Trophoblast cell (in vitro differentiated cells and primary cell): ENCODE results near the gene SOX6.

Source experiments
- DNase-seq, 2 donors: peaks; one replicate each; pipeline ENCODE4 v3.0.0-alpha.2; 2016
- H2AFZ ChIP-seq: 2 replicates; pipeline ENCODE4 v1.6.1; 2013; ENCODE audit warnings: low read length, moderate library complexity, mild to moderate bottlenecking; ENCODE audit not compliant: insufficient read depth, poor library complexity
- H2AK5ac ChIP-seq: 2 replicates; pipeline ENCODE4 v1.6.1; 2013; ENCODE audit warnings: mild to moderate bottlenecking, low read length
- H2BK120ac ChIP-seq: 2 replicates; pipeline ENCODE4 v1.6.1; 2013; ENCODE audit warnings: low read length, mild to moderate bottlenecking, moderate library complexity; ENCODE audit not compliant: insufficient read depth, poor library complexity
- H2BK12ac ChIP-seq: 2 replicates; pipeline ENCODE4 v1.6.1; 2013; ENCODE audit warnings: mild to moderate bottlenecking, low read length, moderate library complexity
- H2BK5ac ChIP-seq: 2 replicates; pipeline ENCODE4 v1.6.1; 2013; ENCODE audit warnings: low read length, low read depth, moderate library complexity, mild to moderate bottlenecking; ENCODE audit not compliant: poor library complexity
- H3K14ac ChIP-seq: 2 replicates; pipeline ENCODE4 v1.6.1; 2013; ENCODE audit warnings: mild to moderate bottlenecking, low read length
- H3K18ac ChIP-seq: 2 replicates; pipeline ENCODE4 v1.6.1; 2013; ENCODE audit warnings: mild to moderate bottlenecking, low read length
- H3K23ac ChIP-seq: 2 replicates; pipeline ENCODE4 v1.6.1; 2013; ENCODE audit warnings: low read length
- H3K27ac ChIP-seq: 2 replicates; pipeline ENCODE4 v1.5.1; 2013; ENCODE audit warnings: low read depth, mild to moderate bottlenecking, inconsistent platforms, low read length, moderate library complexity
- H3K27me3 ChIP-seq: 2 replicates; pipeline ENCODE4 v1.6.1; 2013; ENCODE audit warnings: inconsistent platforms, mild to moderate bottlenecking, low read length, moderate library complexity; ENCODE audit not compliant: insufficient read depth
- H3K36me3 ChIP-seq, 2 experiments: 1 replicate in 1 of 2; 2 replicates in 1 of 2; pipeline ENCODE4 v1.6.1; 2013; ENCODE audit warnings: low read length in 2 of 2, mild to moderate bottlenecking in 2 of 2, moderate library complexity in 1 of 2; ENCODE audit not compliant: insufficient read depth in 2 of 2, control insufficient read depth in 1 of 2
- H3K4ac ChIP-seq: 2 replicates; pipeline ENCODE4 v1.6.1; 2013; ENCODE audit warnings: low read depth, mild to moderate bottlenecking, low read length, moderate library complexity
- H3K4me1 ChIP-seq, 2 experiments: 1 replicate in 1 of 2; 2 replicates in 1 of 2; pipeline ENCODE4 v1.6.1; 2013; ENCODE audit warnings: low read length in 2 of 2, mild to moderate bottlenecking in 2 of 2, moderate library complexity in 1 of 2; ENCODE audit not compliant: insufficient read depth in 2 of 2, control insufficient read depth in 1 of 2
- H3K4me2 ChIP-seq: 2 replicates; pipeline ENCODE4 v1.6.1; 2013; ENCODE audit warnings: inconsistent platforms, mild to moderate bottlenecking, low read length, moderate library complexity
- H3K4me3 ChIP-seq: 2 replicates; pipeline ENCODE4 v1.5.1; 2013; ENCODE audit warnings: mild to moderate bottlenecking, low read depth, low read length, inconsistent platforms
- H3K79me1 ChIP-seq: one replicate; pipeline ENCODE4 v1.6.1; 2013; ENCODE audit warnings: low read length
- H3K79me2 ChIP-seq: 2 replicates; pipeline ENCODE4 v1.6.1; 2013; ENCODE audit warnings: low read length, mild to moderate bottlenecking; ENCODE audit not compliant: control insufficient read depth, insufficient read depth, poor library complexity
- H3K9ac ChIP-seq: 2 replicates; pipeline ENCODE4 v1.6.1; 2013; ENCODE audit warnings: mild to moderate bottlenecking, low read length
- H3K9me3 ChIP-seq: 2 replicates; pipeline ENCODE4 v1.6.1; 2013; ENCODE audit warnings: low read depth, mild to moderate bottlenecking, control low read depth, inconsistent platforms, low read length; ENCODE audit not compliant: insufficient read depth
- H4K12ac ChIP-seq: 2 replicates; pipeline ENCODE4 v1.6.1; 2013; ENCODE audit warnings: low read depth, mild to moderate bottlenecking, low read length, moderate library complexity
- H4K8ac ChIP-seq: 2 replicates; pipeline ENCODE4 v1.6.1; 2013; ENCODE audit warnings: low read depth, mild to moderate bottlenecking, low read length, moderate library complexity
- H4K91ac ChIP-seq: one replicate; pipeline ENCODE4 v1.6.1; 2013; ENCODE audit warnings: low read depth, mild to moderate bottlenecking, low read length, moderate library complexity
- WGBS: extraction: QIAGEN DNeasy Blood & Tissue Kit; methylation state at CpG from one replicate; pipeline ENCODE4 v1.1.7; 2013; ENCODE audit warnings: missing lambda C conversion rate; ENCODE audit not compliant: insufficient read length, insufficient coverage; ENCODE audit errors: extremely low coverage; 5-methylcytosine and 5-hydroxymethylcytosine counted together

The SOX6 gene

DNA sequence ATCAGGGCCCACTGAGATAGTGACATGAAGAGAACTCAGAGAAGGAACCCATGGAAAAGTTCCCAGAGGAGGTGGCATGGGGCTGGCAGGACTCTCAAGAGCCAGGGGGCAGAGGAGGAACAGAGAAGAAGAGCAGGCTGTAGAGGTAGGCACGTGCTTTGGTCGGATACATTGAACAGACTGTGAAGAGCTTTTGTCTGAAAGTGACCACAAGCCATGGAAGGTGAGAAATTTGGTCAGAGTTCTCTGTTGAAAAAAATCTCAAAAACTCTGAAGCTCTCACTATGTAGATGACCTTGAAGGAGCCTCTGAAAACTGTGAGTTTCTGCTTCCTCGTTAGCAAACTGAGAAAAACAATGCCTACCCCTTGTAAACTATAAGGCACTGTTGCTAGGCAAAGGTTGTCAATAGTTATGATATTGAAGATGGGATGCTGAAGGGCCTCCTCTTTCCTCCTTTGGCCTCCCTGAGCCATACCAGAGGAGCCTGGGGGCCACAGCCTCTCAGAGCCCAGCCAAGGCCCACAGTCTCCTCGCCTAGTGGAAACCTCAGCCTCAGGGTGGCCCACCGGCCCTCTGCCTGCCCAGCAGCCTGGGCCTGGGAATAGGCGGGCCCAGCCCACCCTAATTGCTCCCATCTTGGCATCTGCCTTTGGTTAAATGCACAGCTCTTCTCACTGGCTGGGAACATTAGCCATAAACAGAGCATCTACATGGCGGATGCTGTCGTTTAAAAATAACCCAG, 415.7 kb downstream of the SOX6 start:
- H2BK5ac ChIP-seq, result no peak overlapping the region
- no peak overlapping the region for H4K12ac ChIP-seq
- H2AFZ ChIP-seq, result no peak overlapping the region
- no peak overlapping the region for H3K4ac ChIP-seq
- no peak overlapping the region for H3K18ac ChIP-seq
- DNase-seq, result no peak
- H3K79me1 ChIP-seq, result no peaks in the 10 kb centered on the region
- no CpG with 5 or more reads among the region's 8 CpGs for WGBS
- H3K9me3 ChIP-seq, result peaks cover 3% of the 10 kb centered on the region
- no peak overlapping the region for H2BK120ac ChIP-seq
- no peak overlapping the region for H3K23ac ChIP-seq
- no peaks in the 10 kb centered on the region for H3K27me3 ChIP-seq
- no peak overlapping the region for H3K14ac ChIP-seq
- H3K27ac ChIP-seq, result no peak overlapping the region
- H3K79me2 ChIP-seq, result no peaks in the 10 kb centered on the region
- peak overlapping the region; percentile 23 for H3K4me3 ChIP-seq
- no peaks in the 10 kb centered on the region for H3K36me3 ChIP-seq
- no peak overlapping the region for H4K8ac ChIP-seq
- H3K4me2 ChIP-seq, result no peak overlapping the region
- no peak overlapping the region for H2BK12ac ChIP-seq
- H3K4me1 ChIP-seq, result peaks cover 0 to 3% of the 10 kb centered on the region in 2 experiments
- H3K9ac ChIP-seq, result no peak overlapping the region
- H4K91ac ChIP-seq, result no peak overlapping the region
- H2AK5ac ChIP-seq, result no peak overlapping the region

DNA sequence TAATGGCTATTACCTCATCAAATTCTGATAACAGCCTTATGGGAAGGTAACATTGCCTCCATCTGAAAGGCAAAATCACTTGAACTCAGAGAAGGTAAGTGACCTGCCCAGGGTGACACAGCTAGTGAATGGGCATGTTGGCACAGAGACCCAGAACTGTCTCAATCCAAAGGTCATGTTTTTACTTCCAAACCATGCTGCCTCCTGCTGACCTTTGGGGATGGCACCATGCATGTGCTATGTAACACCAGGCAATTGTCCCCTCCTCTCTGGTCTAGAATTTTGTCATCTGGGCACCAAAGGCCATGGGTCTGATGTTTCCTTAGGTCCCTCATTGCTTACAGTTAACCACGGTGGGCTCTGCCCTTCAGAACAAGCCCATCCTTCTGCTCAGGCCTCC, 417.4 kb downstream of the SOX6 start:
- no peak overlapping the region for H4K12ac ChIP-seq
- H3K79me2 ChIP-seq, result no peaks in the 10 kb centered on the region
- H3K14ac ChIP-seq, result no peak overlapping the region
- no peak overlapping the region for H3K27ac ChIP-seq
- no peak overlapping the region for H3K4me2 ChIP-seq
- H3K18ac ChIP-seq, result no peak overlapping the region
- peaks cover 2% of the 10 kb centered on the region for H3K9me3 ChIP-seq
- no peak overlapping the region for H2BK12ac ChIP-seq
- no peak overlapping the region for H2BK5ac ChIP-seq
- no peaks in the 10 kb centered on the region for H3K79me1 ChIP-seq
- H3K23ac ChIP-seq, result no peak overlapping the region
- WGBS, result no CpG with 5 or more reads among the region's 1 CpG
- H3K4me3 ChIP-seq, result no peak overlapping the region
- no peaks in the 10 kb centered on the region for H3K27me3 ChIP-seq
- DNase-seq, result no peak
- H4K8ac ChIP-seq, result no peak overlapping the region
- no peak overlapping the region for H2AFZ ChIP-seq
- H4K91ac ChIP-seq, result no peak overlapping the region
- H3K9ac ChIP-seq, result no peak overlapping the region
- no peak overlapping the region for H2BK120ac ChIP-seq
- no peak overlapping the region for H2AK5ac ChIP-seq
- peaks cover 0 to 3% of the 10 kb centered on the region in 2 experiments for H3K4me1 ChIP-seq
- no peak overlapping the region for H3K4ac ChIP-seq
- no peaks in the 10 kb centered on the region for H3K36me3 ChIP-seq

DNA sequence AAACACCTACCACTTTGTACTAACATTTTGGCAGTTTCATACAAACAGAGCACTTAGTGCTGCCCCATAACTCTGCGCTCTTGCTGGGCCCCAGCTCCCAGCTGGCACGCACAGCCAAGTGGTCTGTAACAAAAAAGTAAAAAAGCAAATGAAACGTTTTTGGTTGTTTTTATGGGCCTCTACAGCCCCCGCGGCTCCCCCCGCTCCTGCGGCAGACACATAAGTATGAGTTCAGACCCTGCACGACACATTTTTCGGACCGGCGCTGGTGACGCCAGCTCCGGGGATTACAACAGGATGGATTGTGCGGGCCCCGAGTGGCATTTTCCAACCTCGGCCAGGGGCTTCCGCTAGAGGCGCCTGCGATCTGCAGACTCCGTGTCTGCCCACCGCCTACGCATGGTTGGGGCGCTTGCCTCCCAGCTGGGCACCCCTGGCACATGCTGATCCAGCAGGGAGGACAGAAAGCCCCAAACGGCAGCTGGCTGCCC, 418.2 kb downstream of the SOX6 start:
- H3K4me3 ChIP-seq, result no peak overlapping the region
- H3K36me3 ChIP-seq, result no peaks in the 10 kb centered on the region
- H3K9me3 ChIP-seq, result peaks cover 2% of the 10 kb centered on the region
- H4K91ac ChIP-seq, result no peak overlapping the region
- peaks cover 0 to 3% of the 10 kb centered on the region in 2 experiments for H3K4me1 ChIP-seq
- H4K8ac ChIP-seq, result no peak overlapping the region
- H4K12ac ChIP-seq, result no peak overlapping the region
- no peaks in the 10 kb centered on the region for H3K79me2 ChIP-seq
- no peak overlapping the region for H2AFZ ChIP-seq
- WGBS, result no CpG with 5 or more reads among the region's 24 CpGs
- no peak overlapping the region for H3K4me2 ChIP-seq
- H3K14ac ChIP-seq, result no peak overlapping the region
- no peak overlapping the region for H3K9ac ChIP-seq
- no peak overlapping the region for H2BK120ac ChIP-seq
- H2AK5ac ChIP-seq, result no peak overlapping the region
- no peak overlapping the region for H3K4ac ChIP-seq
- H3K79me1 ChIP-seq, result no peaks in the 10 kb centered on the region
- no peak overlapping the region for H3K27ac ChIP-seq
- no peak for DNase-seq
- no peak overlapping the region for H2BK12ac ChIP-seq
- no peak overlapping the region for H2BK5ac ChIP-seq
- no peak overlapping the region for H3K23ac ChIP-seq
- H3K27me3 ChIP-seq, result no peaks in the 10 kb centered on the region
- H3K18ac ChIP-seq, result no peak overlapping the region

DNA sequence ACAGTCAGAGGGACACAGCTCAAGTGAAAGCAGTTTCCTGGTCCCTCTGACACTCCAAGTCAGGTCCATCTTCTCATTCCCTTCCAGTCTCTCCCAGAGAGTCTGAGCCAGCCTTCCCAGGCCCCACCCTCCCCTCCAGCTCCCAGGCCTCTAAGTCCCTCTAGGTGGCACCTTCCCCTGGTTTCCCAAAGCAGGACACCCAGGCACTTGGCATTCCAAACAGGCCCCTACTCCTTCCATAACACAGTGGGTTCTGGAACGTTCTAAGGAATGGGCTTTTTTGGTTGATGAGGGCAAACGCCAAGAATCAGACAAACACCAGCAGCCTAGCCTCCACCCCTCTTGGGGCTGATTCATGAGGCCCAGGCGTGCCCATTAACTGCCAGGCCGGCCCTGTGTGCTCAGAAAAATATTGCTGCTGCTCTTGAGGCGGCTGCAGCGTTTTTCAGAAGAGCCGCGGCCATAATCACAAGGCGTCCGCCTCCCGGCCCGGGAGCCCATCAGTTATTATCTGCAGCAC, 418.7 kb downstream of the SOX6 start:
- Histone ChIP-seq H2AFZ (no peak overlapping the region), H3K4me3 (no peak overlapping the region), H3K18ac (no peak overlapping the region), H4K8ac (no peak overlapping the region), H3K9me3 (no peaks in the 10 kb centered on the region), H2BK12ac (no peak overlapping the region), H3K79me2 (no peaks in the 10 kb centered on the region), H3K36me3 (no peaks in the 10 kb centered on the region), H3K27ac (no peak overlapping the region), H3K4me1 (peaks cover 0 to 3% of the 10 kb centered on the region in 2 experiments), H4K91ac (no peak overlapping the region), H3K4me2 (no peak overlapping the region), H2BK120ac (no peak overlapping the region), H3K14ac (no peak overlapping the region), H2AK5ac (no peak overlapping the region), H3K27me3 (no peaks in the 10 kb centered on the region), H3K23ac (no peak overlapping the region), H3K4ac (no peak overlapping the region), H3K79me1 (no peaks in the 10 kb centered on the region), H2BK5ac (no peak overlapping the region), H3K9ac (no peak overlapping the region), H4K12ac (no peak overlapping the region)
- no peak for DNase-seq
- no CpG with 5 or more reads among the region's 12 CpGs for WGBS
